Heart right ventricle (tissue), 16 donors: ENCODE results near the gene RAB33A. TPM values are rescaled to one million over a fixed set of nuclear protein-coding genes. Genes with fewer than 3 reads are reported as not detected.

ENCODE experiments used
- ATAC-seq, 8 donors: fragments of 200-7000 bp; cut with Tn5 transposase; one replicate each; pipeline ENCODE4 v1.9.1; 2020; ENCODE audit warnings: mild to moderate bottlenecking in 8 of 8, moderate library complexity in 8 of 8, moderate number of reproducible peaks in 1 of 8
- DNase-seq, 2 donors: peaks; one replicate each; pipeline ENCODE4 v3.0.0-alpha.2; 2020
- H3K27ac ChIP-seq, 10 donors: fragments of 200-600 bp; sonication (generic) in 2 of 10; one replicate each; pipeline versions ENCODE4 v1.5.0 to v1.8.0; 2020 to 2022; ENCODE audit warnings: mild to moderate bottlenecking in 3 of 10
- H3K27me3 ChIP-seq, 7 donors: fragments of 200-600 bp; one replicate each; pipeline ENCODE4 v1.8.0; 2021 to 2022; ENCODE audit warnings: mild to moderate bottlenecking in 2 of 7
- H3K36me3 ChIP-seq, 9 donors: fragments of 200-600 bp; sonication (generic) in 1 of 9; one replicate each; pipeline versions ENCODE4 v1.5.0 to v1.8.0; 2020 to 2022; ENCODE audit warnings: mild to moderate bottlenecking in 2 of 9
- H3K4me1 ChIP-seq, 9 donors: fragments of 200-600 bp; sonication (generic) in 1 of 9; one replicate each; pipeline versions ENCODE4 v1.5.0 to v1.8.0; 2020 to 2022; ENCODE audit warnings: mild to moderate bottlenecking in 4 of 9
- H3K4me3 ChIP-seq, 10 donors: fragments of 200-600 bp; sonication (generic) in 2 of 10; one replicate each; pipeline versions ENCODE4 v1.5.0 to v1.8.0; 2020 to 2022; ENCODE audit warnings: mild to moderate bottlenecking in 7 of 10, moderate library complexity in 2 of 10
- H3K9me3 ChIP-seq, 11 donors: fragments of 200-600 bp in 10 of 11; sonication (generic) in 2 of 11; one replicate each; pipeline versions ENCODE4 v1.5.0 to v1.8.0; 2013 to 2022; ENCODE audit warnings: mild to moderate bottlenecking in 2 of 11, control low read depth in 1 of 11, moderate library complexity in 1 of 11
- WGBS, 2 donors: extraction: QIAGEN DNeasy Blood & Tissue Kit; methylation state at CpG; one replicate each; pipeline ENCODE4 v1.1.7; 2013; ENCODE audit warnings: inconsistent platforms in 1 of 2; 5-methylcytosine and 5-hydroxymethylcytosine counted together
- intact Hi-C, 10 donors: fragments of 100-400 bp; cut with DNase I; formaldehyde crosslinking; loops; one replicate each; pipeline versions ENCODE4 v1.11.1 to v1.14.2; 2022
- polyA plus RNA-seq, 2 donors: library from polyadenylated mRNA; stranded (reverse); fragments of 200-250 nt; gene quantifications; one replicate each; pipeline ENCODE4 v1.2.3, GENCODE V29; 2013
- total RNA-seq, 10 donors: library from RNA; stranded (reverse); fragmentation: NEBNext Ultra II Directional in 3 of 10; extraction: Animal tissue kit (Norgen Biotek cat#: 25700) in 3 of 10; gene quantifications; one replicate each; pipeline versions ENCODE4 v1.2.1 to v1.2.4, GENCODE V29; 2021 to 2023
- TF ChIP-seq, protein P1 (sequence below), 9 donors: fragments of 200-600 bp; sonication (generic) in 2 of 9; IDR thresholded peaks; one replicate each; pipeline versions ENCODE4 v1.5.0 to v1.8.0; 2021 to 2022; ENCODE audit warnings: antibody characterized with exemption in 9 of 9, mild to moderate bottlenecking in 5 of 9, moderate library complexity in 1 of 9
- donor health status: Arrhythmogenic right ventricular cardiomyopathy.
- donor health status: ischemic (EF 13 %, LVEDD 7.1; RV severe dilation, severe dysfunction).
- donor health status: healthy with polysubstance abuse.
- donor health status: DM: no; HTN: yes; CAD: no.
- donor health status: DM: no; HTN: no; CAD: no.
- donor health status: ischemic (EF 25% LVEDD 6.9; RV normal size, moderate dysfunction).
- donor health status: ischemic (EF 25% LVEDD 5.7; RV mildly dilated, moderate dysfunction).
- donor health status: healthy.
- donor health status: DM: yes; HTN: yes; CAD: no.
- donor health status: Ischemic cardiomyopathy.
- donor health status: ischemic (EF 35%, LVEDD 5.7; RV mildly dilated, moderate dysfunction).
- donor health status: nonischemic (EF 11% LVEDD 7.7; RV severe dilation, severe dysfunction).
- donor health status: DM: yes; HTN: yes; CAD: no.
- donor health status: PGD.
- donor health status: ischemic (EF 29% LVEDD 5.4; RV normal size, mild dysfunction).
- donor health status: nonischemic (EF 23%, LVEDD 6.1; RV moderate dilation, normal function).

RAB33A gene
- total and polyA plus RNA-seq, 12 donors = 0.22 to 4.6 (median 1.6) TPM

GRCh38 chrX:130136496-130136895 lies 35.3 kb upstream of the RAB33A start:
- WGBS, 2 donors = 64 to 74% methylated on average over 5 of the region's 5 CpGs
- peaks cover 0 to 94% (median 7%) of the 10 kb centered on the region in 9 donors for H3K36me3 ChIP-seq
- peaks cover 0 to 7% (median 0%) of the 10 kb centered on the region in 9 donors for H3K4me1 ChIP-seq
- H3K27ac ChIP-seq = no peak overlapping the region
- DNase-seq = no peak
- no peak for ATAC-seq
- intact Hi-C loops = no loop called here
- no peaks in the 10 kb centered on the region for H3K9me3 ChIP-seq
- H3K27me3 ChIP-seq = no peaks in the 10 kb centered on the region
- no peak overlapping the region for H3K4me3 ChIP-seq
- TF ChIP-seq, protein P1, sequence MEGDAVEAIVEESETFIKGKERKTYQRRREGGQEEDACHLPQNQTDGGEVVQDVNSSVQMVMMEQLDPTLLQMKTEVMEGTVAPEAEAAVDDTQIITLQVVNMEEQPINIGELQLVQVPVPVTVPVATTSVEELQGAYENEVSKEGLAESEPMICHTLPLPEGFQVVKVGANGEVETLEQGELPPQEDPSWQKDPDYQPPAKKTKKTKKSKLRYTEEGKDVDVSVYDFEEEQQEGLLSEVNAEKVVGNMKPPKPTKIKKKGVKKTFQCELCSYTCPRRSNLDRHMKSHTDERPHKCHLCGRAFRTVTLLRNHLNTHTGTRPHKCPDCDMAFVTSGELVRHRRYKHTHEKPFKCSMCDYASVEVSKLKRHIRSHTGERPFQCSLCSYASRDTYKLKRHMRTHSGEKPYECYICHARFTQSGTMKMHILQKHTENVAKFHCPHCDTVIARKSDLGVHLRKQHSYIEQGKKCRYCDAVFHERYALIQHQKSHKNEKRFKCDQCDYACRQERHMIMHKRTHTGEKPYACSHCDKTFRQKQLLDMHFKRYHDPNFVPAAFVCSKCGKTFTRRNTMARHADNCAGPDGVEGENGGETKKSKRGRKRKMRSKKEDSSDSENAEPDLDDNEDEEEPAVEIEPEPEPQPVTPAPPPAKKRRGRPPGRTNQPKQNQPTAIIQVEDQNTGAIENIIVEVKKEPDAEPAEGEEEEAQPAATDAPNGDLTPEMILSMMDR (IDR thresholded peaks at IDR 0.05) = no peak

DNA sequence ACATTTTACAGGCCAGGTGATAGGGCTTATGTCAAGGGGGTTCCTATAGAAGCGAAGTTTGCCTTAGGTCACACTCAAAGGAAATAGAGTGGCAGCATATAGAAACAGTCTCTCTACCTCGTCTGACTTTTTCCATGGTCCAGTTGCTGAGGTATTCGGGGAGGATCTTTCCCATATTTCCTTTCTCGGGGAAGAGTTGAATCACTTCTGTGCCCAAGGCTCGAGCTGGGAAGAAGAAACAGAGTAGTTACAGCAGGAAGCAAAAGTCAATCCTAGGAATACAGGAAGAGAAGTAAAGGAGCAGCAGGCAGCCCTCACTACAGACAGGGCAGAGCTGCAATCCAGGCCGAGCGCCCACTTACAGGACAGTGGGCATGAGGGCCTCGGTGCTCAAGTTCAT lies 34.8 kb upstream of the RAB33A start:
- Histone ChIP-seq H3K9me3 (no peaks in the 10 kb centered on the region), H3K27me3 (no peaks in the 10 kb centered on the region), H3K4me3 (no peak overlapping the region), H3K4me1 (peaks cover 0 to 7% (median 0%) of the 10 kb centered on the region in 9 donors), H3K27ac (no peak overlapping the region), H3K36me3 (peaks cover 0 to 94% (median 7%) of the 10 kb centered on the region in 9 donors)
- intact Hi-C loops = no loop called here
- no peak for ATAC-seq
- 89 to 94% methylated on average over 8 of the region's 8 CpGs for WGBS, 2 donors
- TF ChIP-seq, protein P1 (IDR thresholded peaks at IDR 0.05) = no peak
- DNase-seq = no peak

DNA sequence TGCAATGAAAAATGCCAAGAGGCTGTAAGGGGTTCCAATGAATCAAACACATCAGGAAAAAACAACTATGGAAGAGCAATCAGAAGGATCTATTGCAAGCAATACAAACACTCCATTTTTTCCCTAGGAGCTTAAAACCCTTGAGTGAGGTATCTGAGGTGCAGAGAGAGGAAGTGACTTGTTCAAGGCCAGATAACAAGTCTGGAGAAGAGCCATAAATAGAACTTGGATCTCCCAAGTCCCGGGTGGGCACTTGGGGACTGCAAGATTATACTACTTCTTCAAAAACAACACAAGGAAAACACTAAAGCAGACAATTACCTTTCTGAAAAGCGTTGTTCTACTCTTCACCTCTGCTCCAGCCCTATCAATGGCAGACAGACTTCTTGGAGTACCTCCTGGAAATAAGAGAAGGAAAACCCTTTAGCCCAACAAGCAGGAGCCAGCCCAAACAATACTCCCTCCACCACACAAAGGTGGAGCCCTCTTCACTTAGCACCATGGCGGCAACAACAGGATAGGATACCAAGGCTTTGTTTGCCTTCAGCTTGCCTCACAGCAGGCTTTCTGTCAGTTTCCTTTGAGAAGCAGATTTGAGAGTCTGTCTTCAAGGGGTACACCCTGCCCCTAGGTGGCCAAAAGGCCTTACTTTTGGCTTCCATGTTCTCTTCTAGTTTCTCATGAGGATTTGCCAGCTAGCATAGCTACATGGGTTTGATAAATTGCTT lies 32.1 kb upstream of the RAB33A start:
- no peak for ATAC-seq
- peak overlapping the region in 1 of 10 donors; percentile 44 for H3K27ac ChIP-seq
- H3K4me1 ChIP-seq = peaks cover 0 to 7% (median 0%) of the 10 kb centered on the region in 9 donors
- H3K27me3 ChIP-seq = no peaks in the 10 kb centered on the region
- 31 to 37% methylated on average over 3 of the region's 3 CpGs for WGBS, 2 donors
- TF ChIP-seq, protein P1 (IDR thresholded peaks at IDR 0.05) = no peak
- H3K4me3 ChIP-seq = no peak overlapping the region
- no peak for DNase-seq
- intact Hi-C loops = no loop called here
- H3K36me3 ChIP-seq = peaks cover 0 to 92% (median 7%) of the 10 kb centered on the region in 9 donors
- H3K9me3 ChIP-seq = no peaks in the 10 kb centered on the region

DNA sequence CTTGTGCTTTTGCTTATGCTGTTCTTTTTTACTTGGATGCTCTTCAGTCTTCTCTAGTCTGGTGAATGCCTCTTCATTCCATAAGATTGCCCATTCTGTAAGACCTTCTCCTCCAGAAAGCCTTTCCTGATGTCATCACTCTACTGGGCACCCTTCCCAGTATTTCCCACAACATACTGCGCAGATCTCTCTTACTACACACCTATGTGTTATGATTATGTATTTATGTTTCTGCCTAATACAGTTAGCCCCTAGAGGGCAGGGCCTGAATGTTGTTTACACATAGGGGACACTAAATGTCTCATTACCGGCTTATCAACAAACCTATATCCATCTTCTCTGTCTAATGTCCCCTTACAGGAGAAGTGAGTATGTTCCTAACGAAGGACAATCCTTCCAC lies 27.3 kb upstream of the RAB33A start:
- TF ChIP-seq, protein P1 (IDR thresholded peaks at IDR 0.05) = peak in 3 of 9 donors; percentile 7 to 19 (median 13)
- H3K36me3 ChIP-seq = peaks cover 0 to 86% (median 6%) of the 10 kb centered on the region in 9 donors
- no peaks in the 10 kb centered on the region for H3K9me3 ChIP-seq

More for the DNA sequence above, 27.3 kb upstream of the RAB33A start:
- Histone ChIP-seq H3K4me3 (no peak overlapping the region), H3K27ac (no peak overlapping the region), H3K4me1 (peaks cover 0 to 5% (median 0%) of the 10 kb centered on the region in 9 donors), H3K27me3 (no peaks in the 10 kb centered on the region)
- intact Hi-C loops = no loop called here
- DNase-seq (no peak), ATAC-seq (no peak)
- WGBS, 2 donors = 54 to 74% methylated on average over 3 of the region's 3 CpGs
